Large intestine (tissue), 3 donors: ENCODE data around the gene PTPRE. TPM values are rescaled to one million over a fixed set of nuclear protein-coding genes. Genes with fewer than 3 reads are reported as not detected.
A peak's percentile ranks its signal among the peaks of the same experiment; 100 is the strongest.
"Not testable (repeated sequence)": the region's sequence is repeated elsewhere in the genome, so short reads cannot be mapped to it uniquely, and the experiment has no call there.

ENCODE experiments used
- DNase-seq, 2 donors: peaks; one replicate each; pipeline versions ENCODE4 v3.0.0 to v3.0.0-alpha.2; 2013
- H3K27ac ChIP-seq: one replicate; pipeline ENCODE4 v1.5.1; 2013; ENCODE audit warnings: low read length
- H3K27me3 ChIP-seq: 2 replicates; pipeline ENCODE4 v1.6.1; 2013; ENCODE audit warnings: low read length; ENCODE audit not compliant: control insufficient read depth, insufficient read depth
- H3K36me3 ChIP-seq: 2 replicates; pipeline ENCODE4 v1.6.1; 2013; ENCODE audit warnings: low read length; ENCODE audit not compliant: control insufficient read depth, insufficient read depth
- H3K4me1 ChIP-seq: one replicate; pipeline ENCODE4 v1.6.1; 2013; ENCODE audit warnings: low read length; ENCODE audit not compliant: control insufficient read depth, insufficient read depth
- H3K4me3 ChIP-seq: one replicate; pipeline ENCODE4 v1.5.1; 2013; ENCODE audit warnings: low read length
- H3K9me3 ChIP-seq: one replicate; pipeline ENCODE4 v1.6.1; 2013; ENCODE audit warnings: mild to moderate bottlenecking, low read depth, low read length, moderate library complexity; ENCODE audit not compliant: control insufficient read depth
- WGBS: methylation state at CpG from one replicate; pipeline ENCODE4 v1.1.5; 2013; ENCODE audit warnings: low lambda C conversion rate; ENCODE audit not compliant: insufficient coverage; 5-methylcytosine and 5-hydroxymethylcytosine counted together
- polyA plus RNA-seq: library from polyadenylated mRNA; unstranded; fragments of 120-200 nt; gene quantifications from one replicate; pipeline ENCODE4 v1.2.1, GENCODE V29; 2013

PTPRE gene
- polyA plus RNA-seq, 1 donor = 21.6 TPM

GRCh38 chr10:127980898-127981297, 74.0 kb downstream of the PTPRE start:
- Histone ChIP-seq H3K36me3 (no peaks in the 10 kb centered on the region), H3K9me3 (no peaks in the 10 kb centered on the region), H3K27ac (no peak overlapping the region), H3K4me3 (no peak overlapping the region), H3K4me1 (peaks cover 2% of the 10 kb centered on the region), H3K27me3 (no peaks in the 10 kb centered on the region)
- no CpG with 5 or more reads among the region's 4 CpGs for WGBS
- no peak for DNase-seq

GRCh38 chr10:127982601-127983000, 75.7 kb downstream of the PTPRE start:
- Histone ChIP-seq H3K4me3 (no peak overlapping the region), H3K27me3 (no peaks in the 10 kb centered on the region), H3K27ac (no peak overlapping the region), H3K4me1 (peaks cover 2% of the 10 kb centered on the region), H3K9me3 (no peaks in the 10 kb centered on the region), H3K36me3 (no peaks in the 10 kb centered on the region)
- DNase-seq = no peak
- WGBS = no CpG with 5 or more reads among the region's 10 CpGs

GRCh38 chr10:127983344-127984100, 76.6 kb downstream of the PTPRE start:
- Histone ChIP-seq H3K27me3 (no peaks in the 10 kb centered on the region), H3K4me3 (no peak overlapping the region), H3K36me3 (no peaks in the 10 kb centered on the region), H3K27ac (no peak overlapping the region), H3K9me3 (no peaks in the 10 kb centered on the region), H3K4me1 (peaks cover 2% of the 10 kb centered on the region)
- 81% methylated on average over 6 of the region's 19 CpGs for WGBS
- no peak for DNase-seq

DNA sequence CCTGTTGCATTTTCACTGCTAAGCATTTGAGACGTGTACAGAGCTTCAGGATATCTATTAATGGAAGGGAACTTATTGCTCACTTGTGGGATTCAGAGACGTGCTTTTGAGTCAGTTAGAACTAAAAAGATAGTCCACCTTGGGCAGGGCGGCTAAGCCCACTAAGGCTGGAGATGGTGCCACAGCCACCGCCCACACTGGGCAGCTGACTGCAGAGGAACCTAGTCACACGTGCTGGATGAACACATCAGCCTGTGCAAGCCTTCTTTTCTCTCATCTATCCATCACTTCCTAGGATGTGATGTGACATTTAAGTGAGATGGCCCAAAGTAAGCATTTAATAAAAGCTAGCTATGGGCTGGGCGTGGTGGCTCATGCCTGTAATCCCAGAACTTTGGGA, 78.0 kb downstream of the PTPRE start:
- DNase-seq = no peak
- Histone ChIP-seq H3K27ac (no peak overlapping the region), H3K4me1 (peaks cover 2% of the 10 kb centered on the region), H3K36me3 (no peaks in the 10 kb centered on the region), H3K9me3 (no peaks in the 10 kb centered on the region), H3K27me3 (no peaks in the 10 kb centered on the region), H3K4me3 (no peak overlapping the region)
- no CpG with 5 or more reads among the region's 6 CpGs for WGBS

DNA sequence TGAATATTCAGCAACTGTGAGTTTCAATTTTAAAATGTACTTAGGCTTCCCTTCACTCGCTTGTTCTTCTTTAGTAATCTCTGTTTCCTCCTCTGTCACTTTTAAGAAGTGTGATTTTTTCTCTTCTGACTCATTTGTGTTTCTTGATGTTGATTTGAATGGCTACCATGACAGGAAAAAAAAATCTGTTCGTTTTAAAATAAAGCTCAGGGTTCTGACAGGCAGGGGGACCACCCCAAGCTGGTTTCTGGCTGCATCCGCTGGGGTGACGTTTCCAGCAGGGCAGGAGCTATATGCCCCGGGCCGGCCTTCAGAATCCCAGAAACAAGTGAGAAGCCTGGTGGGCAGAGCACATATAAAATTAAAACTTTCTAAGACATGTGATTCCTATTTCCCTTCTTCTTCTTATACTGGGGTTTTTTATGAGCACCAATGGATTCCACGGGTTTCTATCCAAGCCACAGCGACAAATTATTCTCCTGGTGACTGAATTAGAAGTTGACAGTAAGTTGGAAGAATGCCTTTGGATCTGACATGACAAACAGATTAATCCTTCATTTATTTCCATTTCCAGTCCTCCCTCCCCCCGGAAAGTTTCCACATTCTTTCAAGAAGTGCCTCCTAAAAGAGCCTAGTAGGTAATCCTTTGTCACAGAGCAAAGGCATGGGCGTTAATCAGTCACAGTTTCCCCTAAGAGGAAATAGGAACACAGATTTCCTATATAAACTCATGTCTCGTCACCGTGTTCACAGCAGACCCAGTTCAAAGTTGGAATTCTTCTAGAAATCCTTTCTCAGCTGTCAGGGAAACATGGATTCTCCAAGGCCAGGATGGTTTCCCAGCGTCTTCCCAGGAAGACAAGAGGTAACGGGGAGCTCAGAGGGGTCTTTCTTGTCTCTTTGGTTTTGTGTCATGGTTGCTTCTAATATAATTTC, 79.9 kb downstream of the PTPRE start:
- no peaks in the 10 kb centered on the region for H3K9me3 ChIP-seq
- DNase-seq = no peak
- H3K4me1 ChIP-seq = peaks cover 2% of the 10 kb centered on the region
- H3K27me3 ChIP-seq = no peaks in the 10 kb centered on the region
- no peaks in the 10 kb centered on the region for H3K36me3 ChIP-seq
- 100% methylated on average over 3 of the region's 14 CpGs for WGBS
- H3K4me3 ChIP-seq = no peak overlapping the region
- H3K27ac ChIP-seq = peak overlapping the region; percentile 15

- WGBS = 100% methylated on average over 1 of the region's 14 CpGs
- peaks cover 2% of the 10 kb centered on the region for H3K4me1 ChIP-seq
These were observed 80.8 kb downstream of the PTPRE start for GRCh38 chr10:127987467-127988380.

GRCh38 chr10:127989481-127990012, 82.6 kb downstream of the PTPRE start:
- Histone ChIP-seq H3K27ac (no peak overlapping the region), H3K4me3 (no peak overlapping the region), H3K27me3 (no peaks in the 10 kb centered on the region), H3K36me3 (no peaks in the 10 kb centered on the region), H3K4me1 (no peaks in the 10 kb centered on the region), H3K9me3 (no peaks in the 10 kb centered on the region)
- WGBS = 80% methylated on average over 1 of the region's 8 CpGs
- DNase-seq = no peak

More at GRCh38 chr10:127987467-127988380, 80.8 kb downstream of the PTPRE start:
- DNase-seq = no peak
- H3K27me3 ChIP-seq = no peaks in the 10 kb centered on the region
- H3K27ac ChIP-seq = no peak overlapping the region
- H3K4me3 ChIP-seq = no peak overlapping the region
- H3K36me3 ChIP-seq = no peaks in the 10 kb centered on the region
- no peaks in the 10 kb centered on the region for H3K9me3 ChIP-seq

- H3K9me3 ChIP-seq, DNase-seq, H3K27ac ChIP-seq, H3K27me3 ChIP-seq, H3K36me3 ChIP-seq, H3K4me1 ChIP-seq, H3K4me3 ChIP-seq: not testable (repeated sequence)
- 71% methylated on average over 1 of the region's 9 CpGs for WGBS
These were observed 83.4 kb downstream of the PTPRE start for GRCh38 chr10:127990132-127990788.

DNA sequence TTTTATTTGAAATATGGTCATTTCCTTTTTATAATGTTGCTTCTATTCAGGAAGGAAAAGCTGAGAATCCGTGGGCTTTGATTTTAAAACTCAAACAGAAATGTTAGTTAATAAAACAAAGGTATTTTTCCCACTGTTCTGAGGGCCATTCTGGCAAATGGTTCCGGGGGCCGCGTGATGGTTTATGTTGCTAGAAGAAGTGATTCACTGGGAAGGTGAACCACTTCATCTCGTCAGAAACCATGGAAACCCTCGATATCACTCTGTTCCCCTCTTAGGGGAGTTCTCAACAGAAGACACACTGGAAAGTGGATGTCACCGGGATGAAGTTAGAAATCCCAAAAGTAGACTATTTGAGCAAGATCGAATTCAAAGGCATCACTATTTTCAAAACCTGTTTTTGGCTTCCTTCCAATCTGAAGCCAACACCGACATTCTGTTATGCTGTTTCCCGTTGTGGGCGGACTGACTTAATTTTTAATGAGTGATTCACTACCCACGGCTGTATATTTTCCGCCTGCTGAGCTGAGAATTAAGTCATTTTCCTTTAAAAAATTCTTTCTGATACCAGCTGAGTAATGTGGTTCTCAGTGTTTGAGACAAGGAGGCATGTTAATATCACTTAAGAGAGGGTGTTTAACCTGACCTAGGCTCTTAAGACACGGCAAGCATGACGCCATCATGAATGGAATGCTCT, 84.1 kb downstream of the PTPRE start:
- 86% methylated on average over 2 of the region's 15 CpGs for WGBS
- Histone ChIP-seq H3K9me3 (no peaks in the 10 kb centered on the region), H3K27me3 (no peaks in the 10 kb centered on the region), H3K27ac (no peak overlapping the region), H3K4me3 (no peak overlapping the region), H3K4me1 (no peaks in the 10 kb centered on the region), H3K36me3 (no peaks in the 10 kb centered on the region)
- no peak for DNase-seq
